Endometrial microvascular endothelial cells (primary cell): Measurements from ENCODE around the gene MSRB2. TPM values are rescaled to one million over a fixed set of nuclear protein-coding genes. Genes with fewer than 3 reads are reported as not detected.
"Not testable (repeated sequence)": the region's sequence is repeated elsewhere in the genome, so short reads cannot be mapped to it uniquely, and the experiment has no call there.

Experiments
- in situ Hi-C: cut with HindIII; loops from 2 replicates; pipeline ENCODE4 v1.10.0; 2017; ENCODE audit warnings: low sequenced_read_pairs, low pct_unique_long_range_greater_than_20kb; ENCODE audit errors: inconsistent ontology term
- total RNA-seq: library from RNA; depleted of rRNA; stranded (reverse); fragments of >200 nt; gene quantifications from one replicate; pipeline ENCODE4 v1.2.3, GENCODE V29; 2015; ENCODE audit errors: inconsistent ontology term

The MSRB2 gene
- total RNA-seq, 1 donor from 2014 or later, result 24.0 TPM

GRCh38 chr10:23067939-23068775, 27.2 kb upstream of the MSRB2 start:
- in situ Hi-C loops, result no loop called here

- in situ Hi-C loops, result no loop called here
Measured at GRCh38 chr10:23069019-23069815, 26.2 kb upstream of the MSRB2 start.

DNA sequence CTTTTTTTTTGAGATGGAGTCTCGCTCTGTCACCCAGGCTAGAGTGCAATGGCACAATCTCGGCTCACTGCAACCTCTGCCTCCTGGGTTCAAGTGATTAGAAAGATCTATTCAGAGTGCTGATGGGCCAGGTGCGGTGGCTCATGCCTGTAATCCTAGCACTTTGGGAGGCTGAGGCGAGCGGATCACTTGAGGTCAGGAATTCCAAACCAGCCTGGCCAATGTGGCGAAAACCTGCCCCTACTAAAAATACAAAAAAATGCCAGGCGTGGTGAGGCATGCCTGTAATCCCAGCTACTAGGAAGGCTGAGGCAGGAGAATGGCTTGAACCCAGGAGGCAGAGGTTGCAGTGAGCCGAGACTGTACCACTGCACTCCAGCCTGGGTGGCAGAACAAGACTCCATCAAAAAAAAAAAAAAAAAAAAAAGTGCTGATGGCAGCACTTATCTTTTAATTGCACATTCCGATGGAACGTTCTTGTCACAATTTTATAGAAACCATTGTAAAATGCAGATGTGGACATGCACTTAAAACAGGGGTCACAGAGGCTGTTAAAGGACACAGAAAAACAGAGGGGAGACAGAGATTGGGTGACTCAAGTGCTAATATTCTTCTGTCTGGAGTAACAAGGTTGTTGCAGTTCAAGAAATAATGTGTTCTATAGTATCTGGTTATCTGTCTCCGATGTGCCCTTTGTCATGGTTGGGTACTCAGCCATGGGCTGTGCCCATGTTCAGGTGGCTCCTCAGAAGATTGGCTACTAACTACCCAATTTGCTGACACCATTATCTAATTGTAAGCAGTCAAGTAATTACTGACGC, 25.1 kb upstream of the MSRB2 start:
- in situ Hi-C loops, result not testable (repeated sequence)

GRCh38 chr10:23070913-23071218, 24.5 kb upstream of the MSRB2 start:
- in situ Hi-C loops, result no loop called here

DNA sequence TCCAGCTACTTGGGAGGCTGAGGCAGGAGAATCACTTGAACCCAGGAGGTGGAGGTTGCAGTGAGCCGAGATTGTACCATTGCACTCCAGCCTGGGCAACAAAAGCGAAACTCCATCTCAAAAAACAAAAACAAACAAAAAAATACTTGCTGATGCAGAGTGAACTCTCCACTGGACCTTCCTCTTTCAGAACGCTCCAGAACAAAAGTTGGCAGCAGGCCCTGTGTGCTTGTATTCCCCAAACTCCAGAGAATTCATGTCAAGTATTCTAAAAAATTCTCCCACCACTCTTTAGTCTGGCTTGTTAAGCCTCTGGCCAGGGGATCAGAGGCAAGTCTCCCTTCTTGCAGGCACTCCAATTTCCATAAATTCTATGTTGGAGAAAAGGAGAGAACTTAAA, 22.8 kb upstream of the MSRB2 start:
- in situ Hi-C loops, result not testable (repeated sequence)

- in situ Hi-C loops, result no loop called here
Measured at GRCh38 chr10:23073527-23073926, 21.9 kb upstream of the MSRB2 start.

DNA sequence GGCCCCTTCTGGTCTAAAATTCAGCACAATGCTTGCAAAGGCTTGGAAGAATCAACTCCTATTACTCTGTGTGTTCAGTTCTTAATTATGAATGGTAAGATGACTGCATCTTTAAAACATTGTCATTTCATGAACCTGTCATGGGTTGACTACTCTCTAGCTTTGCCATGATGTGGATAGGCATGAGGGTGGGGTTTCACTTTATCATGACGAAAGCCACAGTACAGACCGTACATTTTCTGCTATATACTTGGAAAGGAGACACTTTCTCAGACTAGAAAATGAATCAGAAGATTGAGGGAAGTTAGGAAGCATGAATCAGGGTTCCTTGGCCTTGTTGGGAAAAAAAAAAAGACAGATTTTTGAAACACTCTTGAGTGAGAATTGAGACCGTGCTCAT, 19.7 kb upstream of the MSRB2 start:
- in situ Hi-C loops, result no loop called here

- in situ Hi-C loops, result no loop called here
Measured at GRCh38 chr10:23078114-23078513, 17.3 kb upstream of the MSRB2 start.

- in situ Hi-C loops, result no loop called here
Measured at GRCh38 chr10:23079700-23080099, 15.7 kb upstream of the MSRB2 start.

DNA sequence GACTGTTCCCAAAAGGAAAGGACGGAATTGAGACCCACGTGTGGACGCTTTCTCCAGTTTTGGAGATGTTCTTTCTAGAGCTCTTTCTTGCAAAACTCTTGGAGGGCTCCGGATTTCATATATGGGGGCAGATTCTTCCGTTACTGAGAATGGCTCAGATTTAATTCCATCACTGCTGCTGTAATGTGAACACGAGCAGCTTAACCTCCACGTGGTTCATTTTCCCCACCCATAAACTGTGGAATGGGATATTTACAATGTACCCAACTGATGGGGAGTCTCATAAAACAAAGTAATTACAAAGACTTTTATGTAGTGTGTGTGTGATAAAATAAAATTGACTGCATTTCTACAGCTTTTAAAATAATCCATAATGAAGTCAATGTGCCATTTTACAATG, 15.1 kb upstream of the MSRB2 start:
- in situ Hi-C loops, result no loop called here

GRCh38 chr10:23081221-23081750, 14.1 kb upstream of the MSRB2 start:
- in situ Hi-C loops, result no loop called here

- in situ Hi-C loops, result no loop called here
Measured at GRCh38 chr10:23081891-23082290, 13.5 kb upstream of the MSRB2 start.

- in situ Hi-C loops, result no loop called here
Measured at GRCh38 chr10:23088609-23089008, 6.8 kb upstream of the MSRB2 start.

GRCh38 chr10:23094786-23095403, 484 bp upstream of the MSRB2 start:
- in situ Hi-C loops, result no loop called here

- in situ Hi-C loops, result no loop called here
Measured at GRCh38 chr10:23095966-23096801, 805 bp downstream of the MSRB2 start.

DNA sequence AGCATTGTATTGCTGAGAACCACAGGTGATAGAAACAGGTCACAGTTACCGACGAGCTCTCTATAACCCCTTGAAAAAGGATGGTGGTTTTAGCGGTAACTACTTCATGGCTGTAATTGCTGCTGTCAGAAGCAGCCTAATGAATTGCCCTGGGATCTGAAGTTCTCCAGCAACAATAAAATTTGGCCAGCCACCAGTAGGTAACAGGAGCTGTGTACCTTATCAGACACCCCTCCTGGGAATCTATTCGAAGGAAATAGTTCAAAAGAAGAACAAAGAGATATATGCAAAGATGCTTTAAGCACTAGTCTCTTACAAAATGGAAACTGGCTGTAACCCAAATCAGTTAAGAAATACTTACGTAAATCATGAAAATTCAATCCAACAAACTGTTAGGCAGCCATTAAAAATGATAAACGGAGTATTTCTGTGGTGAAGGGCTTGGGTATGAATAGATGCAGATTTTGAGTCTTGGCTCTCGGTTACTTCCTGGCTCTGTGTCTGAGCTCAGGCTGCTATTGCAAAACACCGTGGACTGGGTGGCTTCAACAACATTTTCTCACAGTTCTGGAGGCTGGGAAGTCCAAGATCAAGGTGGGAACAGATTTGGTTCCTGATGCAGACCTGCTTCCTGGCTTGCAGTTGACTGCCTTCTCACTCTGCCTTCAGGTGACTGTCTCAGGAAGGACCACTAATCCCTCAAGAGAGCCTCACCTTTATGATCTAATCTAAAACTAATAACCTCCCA, 1.6 kb downstream of the MSRB2 start:
- in situ Hi-C loops, result no loop called here

- in situ Hi-C loops, result no loop called here
Measured at GRCh38 chr10:23099079-23099478, 3.7 kb downstream of the MSRB2 start.
